Endodermal cell (in vitro differentiated cells): Measurements from ENCODE around the gene BEND3. TPM values are rescaled to one million over a fixed set of nuclear protein-coding genes. Genes with fewer than 3 reads are reported as not detected.

Experiments used
- DNase-seq: peaks from one replicate; pipeline ENCODE4 v3.0.0-alpha.2; 2017
- H3K27ac ChIP-seq: 2 replicates; pipeline ENCODE4 v1.5.1; 2013; ENCODE audit warnings: mild to moderate bottlenecking, low read depth, low read length, moderate library complexity
- H3K27me3 ChIP-seq: 2 replicates; pipeline ENCODE4 v1.6.1; 2013; ENCODE audit warnings: mild to moderate bottlenecking, low read length, moderate library complexity; ENCODE audit not compliant: insufficient read depth, control insufficient read depth, poor library complexity, severe bottlenecking
- H3K36me3 ChIP-seq: 2 replicates; pipeline ENCODE4 v1.7.0; 2013; ENCODE audit warnings: mild to moderate bottlenecking, low read length, moderate library complexity; ENCODE audit not compliant: control insufficient read depth, insufficient read depth
- H3K4me1 ChIP-seq: one replicate; pipeline ENCODE4 v1.7.0; 2013; ENCODE audit warnings: low read length; ENCODE audit not compliant: control insufficient read depth, insufficient read depth
- H3K4me3 ChIP-seq: 2 replicates; pipeline ENCODE4 v1.5.1; 2013; ENCODE audit warnings: mild to moderate bottlenecking, low read length, moderate library complexity
- H3K9ac ChIP-seq: 2 replicates; pipeline ENCODE4 v1.6.1; 2013; ENCODE audit warnings: mild to moderate bottlenecking, low read length, moderate library complexity; ENCODE audit not compliant: poor library complexity, severe bottlenecking; ENCODE audit errors: extremely low read depth
- H3K9me3 ChIP-seq: 2 replicates; pipeline ENCODE4 v1.6.1; 2013; ENCODE audit warnings: mild to moderate bottlenecking, low read length, moderate library complexity; ENCODE audit not compliant: control insufficient read depth
- H3K27ac Mint-ChIP-seq: 2 replicates; pipeline ENCODE4 v1.8.0; 2020; ENCODE audit warnings: mixed read lengths
- H3K27me3 Mint-ChIP-seq: 2 replicates; pipeline ENCODE4 v1.8.0; 2021; ENCODE audit warnings: mild to moderate bottlenecking, mixed read lengths; ENCODE audit not compliant: insufficient read depth
- H3K36me3 Mint-ChIP-seq: 2 replicates; pipeline ENCODE4 v1.8.0; 2020; ENCODE audit warnings: low read depth, mixed read lengths
- H3K4me1 Mint-ChIP-seq: 2 replicates; pipeline ENCODE4 v1.8.0; 2020; ENCODE audit warnings: mixed read lengths
- H3K4me3 Mint-ChIP-seq: 2 replicates; pipeline ENCODE4 v1.8.0; 2020; ENCODE audit warnings: mild to moderate bottlenecking, moderate library complexity, mixed read lengths
- H3K9me3 Mint-ChIP-seq: 2 replicates; pipeline ENCODE4 v1.8.0; 2020; ENCODE audit warnings: mild to moderate bottlenecking, mixed read lengths
- CTCF ChIP-seq: fragments of 200-600 bp; sonication (generic); conservative IDR thresholded peaks from 2 replicates; pipeline ENCODE4 v1.5.0; 2021; ENCODE audit warnings: antibody characterized with exemption, mild to moderate bottlenecking
- WGBS, 2 experiments: methylation state at CpG; one replicate each; pipeline versions ENCODE4 v1.1.5 to v1.1.7; 2013; ENCODE audit warnings: missing lambda C conversion rate in 2 of 2, mixed read lengths in 1 of 2; ENCODE audit not compliant: insufficient coverage in 1 of 2, insufficient read length in 1 of 2; 5-methylcytosine and 5-hydroxymethylcytosine counted together
- total RNA-seq, 2 donors: library from RNA; stranded (reverse); fragmentation: NEBNext Ultra II Directional in 1 of 2; extraction: Animal tissue kit (Norgen Biotek cat#: 25700) in 1 of 2; gene quantifications; 2 replicates in 1 of 2; 3 replicates in 1 of 2; pipeline ENCODE4 v1.2.1, GENCODE V29; 2021

Gene BEND3
- total RNA-seq, 2 donors from 2014 or later: 18.0 to 28.6 TPM

GRCh38 chr6:107114213-107114925 lies 946 bp downstream of the BEND3 start:
- H3K27ac Mint-ChIP-seq: peak overlapping the region; percentile 77
- Histone ChIP-seq H3K4me1 (peaks cover 8% of the 10 kb centered on the region), H3K9ac (peak overlapping the region; percentile 24), H3K27ac (peak overlapping the region; percentile 90), H3K4me3 (peak overlapping the region; percentile 84), H3K27me3 (no peaks in the 10 kb centered on the region), H3K36me3 (peaks cover 8% of the 10 kb centered on the region), H3K9me3 (no peaks in the 10 kb centered on the region)
- peak overlapping the region; percentile 69 for H3K4me3 Mint-ChIP-seq
- H3K36me3 Mint-ChIP-seq: peaks cover 11% of the 10 kb centered on the region
- H3K27me3 Mint-ChIP-seq: no peaks in the 10 kb centered on the region
- WGBS, 2 experiments: 0 to 1% methylated on average over 27 to 116 of the region's 116 CpGs
- peaks cover 30% of the 10 kb centered on the region for H3K4me1 Mint-ChIP-seq
- no peaks in the 10 kb centered on the region for H3K9me3 Mint-ChIP-seq
- peak; percentile 88 for DNase-seq
- TF ChIP-seq CTCF: peak; percentile 97

GRCh38 chr6:107110200-107110599 lies 5.1 kb downstream of the BEND3 start:
- Histone ChIP-seq H3K27me3 (no peaks in the 10 kb centered on the region), H3K4me3 (no peak overlapping the region), H3K9me3 (no peaks in the 10 kb centered on the region), H3K36me3 (peaks cover 8% of the 10 kb centered on the region), H3K9ac (no peak overlapping the region), H3K4me1 (peaks cover 11% of the 10 kb centered on the region), H3K27ac (no peak overlapping the region)
- Mint-ChIP-seq H3K4me1 (peaks cover 24% of the 10 kb centered on the region), H3K9me3 (no peaks in the 10 kb centered on the region), H3K27ac (no peak overlapping the region), H3K36me3 (peaks cover 13% of the 10 kb centered on the region), H3K27me3 (no peaks in the 10 kb centered on the region), H3K4me3 (no peak overlapping the region)
- peak; percentile 33 for DNase-seq
- TF ChIP-seq CTCF: no peak
- 78 to 81% methylated on average over 1 of the region's 1 CpG for WGBS, 2 experiments

GRCh38 chr6:107108201-107108890 lies 7.0 kb downstream of the BEND3 start:
- Histone ChIP-seq H3K4me3 (no peak overlapping the region), H3K27me3 (no peaks in the 10 kb centered on the region), H3K9me3 (no peaks in the 10 kb centered on the region), H3K4me1 (peaks cover 7% of the 10 kb centered on the region), H3K27ac (no peak overlapping the region), H3K9ac (no peak overlapping the region), H3K36me3 (peaks cover 12% of the 10 kb centered on the region)
- Mint-ChIP-seq H3K4me1 (peaks cover 19% of the 10 kb centered on the region), H3K27me3 (no peaks in the 10 kb centered on the region), H3K9me3 (no peaks in the 10 kb centered on the region), H3K36me3 (peaks cover 13% of the 10 kb centered on the region), H3K27ac (no peak overlapping the region), H3K4me3 (no peak overlapping the region)
- TF ChIP-seq CTCF: no peak
- 91 to 96% methylated on average over 13 to 17 of the region's 17 CpGs for WGBS, 2 experiments
- DNase-seq: peak; percentile 35
